Hepatocyte (in vitro differentiated cells): ENCODE data around the gene GCSH. TPM values are rescaled to one million over a fixed set of nuclear protein-coding genes. Genes with fewer than 3 reads are reported as not detected.

Experiments used
- DNase-seq: peaks from one replicate; pipeline ENCODE4 v3.0.0-alpha.2; 2016; ENCODE audit warnings: low spot score
- H2AFZ ChIP-seq: fragments of 200-600 bp; sonication (generic); 2 replicates; pipeline ENCODE4 v1.6.0; 2016; ENCODE audit warnings: antibody characterized with exemption, mild to moderate bottlenecking
- H3K27ac ChIP-seq: fragments of 200-600 bp; sonication (generic); 2 replicates; pipeline ENCODE4 v1.5.1; 2016; ENCODE audit warnings: mild to moderate bottlenecking
- H3K27me3 ChIP-seq: fragments of 200-600 bp; sonication (generic); 2 replicates; pipeline ENCODE4 v1.6.1; 2016
- H3K36me3 ChIP-seq: fragments of 200-600 bp; sonication (generic); replicated peaks from 2 replicates; pipeline ENCODE4 v1.5.1; 2016; ENCODE audit warnings: low read depth; ENCODE audit not compliant: insufficient read depth
- H3K4me1 ChIP-seq: fragments of 200-600 bp; sonication (generic); 2 replicates; pipeline ENCODE4 v1.5.1; 2016; ENCODE audit warnings: mild to moderate bottlenecking, moderate library complexity; ENCODE audit not compliant: insufficient read depth
- H3K4me2 ChIP-seq: fragments of 200-600 bp; sonication (generic); 2 replicates; pipeline ENCODE4 v1.6.0; 2016
- H3K4me3 ChIP-seq: fragments of 200-600 bp; sonication (generic); 2 replicates; pipeline ENCODE4 v1.5.1; 2016; ENCODE audit warnings: mild to moderate bottlenecking
- H3K79me2 ChIP-seq: fragments of 200-600 bp; sonication (generic); 2 replicates; pipeline ENCODE4 v1.6.0; 2017; ENCODE audit warnings: mild to moderate bottlenecking
- H3K9me2 ChIP-seq: fragments of 200-600 bp; sonication (generic); replicated peaks from 2 replicates; pipeline ENCODE4 v1.6.0; 2017; ENCODE audit warnings: mild to moderate bottlenecking; ENCODE audit not compliant: insufficient read depth
- H3K9me3 ChIP-seq: fragments of 200-600 bp; sonication (generic); 2 replicates; pipeline ENCODE4 v1.5.1; 2016; ENCODE audit warnings: low read depth, mild to moderate bottlenecking
- H4K20me1 ChIP-seq: fragments of 200-600 bp; sonication (generic); 2 replicates; pipeline ENCODE4 v1.6.0; 2016; ENCODE audit warnings: mild to moderate bottlenecking; ENCODE audit not compliant: insufficient read depth, poor library complexity, severe bottlenecking
- EZH2 ChIP-seq: fragments of 200-600 bp; sonication (generic); IDR thresholded peaks from 2 replicates; pipeline ENCODE4 v1.6.1; 2016; ENCODE audit warnings: antibody characterized with exemption, mild to moderate bottlenecking, borderline replicate concordance
- EZH2phosphoT487 ChIP-seq: fragments of 200-600 bp; sonication (generic); IDR thresholded peaks from one replicate; pipeline ENCODE4 v1.6.1; 2018; ENCODE audit warnings: antibody characterized with exemption, mild to moderate bottlenecking, low read depth, moderate library complexity; ENCODE audit not compliant: unreplicated experiment, severe bottlenecking
- WGBS: methylation state at CpG from one replicate; pipeline ENCODE4 v1.1.6; 2016; ENCODE audit warnings: low lambda C conversion rate; ENCODE audit errors: missing lambda C conversion rate; 5-methylcytosine and 5-hydroxymethylcytosine counted together
- polyA plus RNA-seq: library from polyadenylated mRNA; unstranded; fragments of >200 nt; fragmentation: Nextera tagmentation; extraction: Ambion mirVana; gene quantifications from 2 replicates; pipeline ENCODE4 v1.2.1, GENCODE V29; 2016
- total RNA-seq: library from RNA; depleted of rRNA; stranded (reverse); fragments of >200 nt; gene quantifications from 2 replicates; pipeline ENCODE4 v1.2.3, GENCODE V29; 2014
- TF ChIP-seq, protein P1 (sequence below): fragments of 200-600 bp; sonication (generic); IDR thresholded peaks from 2 replicates; pipeline ENCODE4 v1.5.1; 2016; ENCODE audit warnings: antibody characterized with exemption, mild to moderate bottlenecking; ENCODE audit not compliant: poor library complexity

GCSH gene
- total and polyA plus RNA-seq, 2 experiments from 2014 or later, result 53.6 to 83.1 TPM

DNA sequence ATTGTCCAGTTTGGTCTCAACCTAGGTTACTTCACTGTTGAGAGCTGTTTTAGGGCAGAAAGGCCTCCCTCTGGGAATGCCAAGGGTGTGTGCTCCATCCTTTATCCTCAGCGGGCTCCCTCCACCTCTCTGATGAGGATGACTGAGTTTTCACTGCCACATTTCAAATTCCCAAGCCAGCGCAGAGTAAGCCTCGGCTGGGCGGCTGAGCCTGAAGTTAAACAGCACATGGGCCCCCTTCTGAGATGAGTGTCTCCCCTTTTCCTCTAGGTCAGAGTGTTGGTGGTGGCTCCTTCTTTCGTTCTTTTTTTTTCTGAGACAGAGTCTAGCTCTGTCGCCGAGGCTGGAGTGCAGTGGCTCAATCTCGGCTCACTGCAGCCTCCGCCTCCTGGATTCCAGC lies 5.5 kb upstream of the GCSH start:
- H3K36me3 ChIP-seq, result no peaks in the 10 kb centered on the region
- TF ChIP-seq, protein P1, sequence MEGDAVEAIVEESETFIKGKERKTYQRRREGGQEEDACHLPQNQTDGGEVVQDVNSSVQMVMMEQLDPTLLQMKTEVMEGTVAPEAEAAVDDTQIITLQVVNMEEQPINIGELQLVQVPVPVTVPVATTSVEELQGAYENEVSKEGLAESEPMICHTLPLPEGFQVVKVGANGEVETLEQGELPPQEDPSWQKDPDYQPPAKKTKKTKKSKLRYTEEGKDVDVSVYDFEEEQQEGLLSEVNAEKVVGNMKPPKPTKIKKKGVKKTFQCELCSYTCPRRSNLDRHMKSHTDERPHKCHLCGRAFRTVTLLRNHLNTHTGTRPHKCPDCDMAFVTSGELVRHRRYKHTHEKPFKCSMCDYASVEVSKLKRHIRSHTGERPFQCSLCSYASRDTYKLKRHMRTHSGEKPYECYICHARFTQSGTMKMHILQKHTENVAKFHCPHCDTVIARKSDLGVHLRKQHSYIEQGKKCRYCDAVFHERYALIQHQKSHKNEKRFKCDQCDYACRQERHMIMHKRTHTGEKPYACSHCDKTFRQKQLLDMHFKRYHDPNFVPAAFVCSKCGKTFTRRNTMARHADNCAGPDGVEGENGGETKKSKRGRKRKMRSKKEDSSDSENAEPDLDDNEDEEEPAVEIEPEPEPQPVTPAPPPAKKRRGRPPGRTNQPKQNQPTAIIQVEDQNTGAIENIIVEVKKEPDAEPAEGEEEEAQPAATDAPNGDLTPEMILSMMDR, result no peak
- TF ChIP-seq EZH2 (no peak), EZH2phosphoT487 (no peak)
- WGBS, result 93% methylated on average over 9 of the region's 9 CpGs
- H2AFZ ChIP-seq, result no peak overlapping the region
- H3K4me1 ChIP-seq, result no peaks in the 10 kb centered on the region
- no peak overlapping the region for H3K4me3 ChIP-seq
- no peaks in the 10 kb centered on the region for H3K9me2 ChIP-seq
- no peak for DNase-seq
- H3K9me3 ChIP-seq, result no peaks in the 10 kb centered on the region
- H3K79me2 ChIP-seq, result no peaks in the 10 kb centered on the region
- no peaks in the 10 kb centered on the region for H4K20me1 ChIP-seq
- H3K27ac ChIP-seq, result no peak overlapping the region
- no peak overlapping the region for H3K4me2 ChIP-seq
- no peaks in the 10 kb centered on the region for H3K27me3 ChIP-seq

GRCh38 chr16:81099958-81100357 lies 3.8 kb upstream of the GCSH start:
- TF ChIP-seq EZH2 (no peak), EZH2phosphoT487 (no peak)
- TF ChIP-seq, protein P1, result no peak
- Histone ChIP-seq H3K4me1 (peaks cover 2% of the 10 kb centered on the region), H3K36me3 (no peaks in the 10 kb centered on the region), H4K20me1 (no peaks in the 10 kb centered on the region), H3K4me3 (no peak overlapping the region), H2AFZ (no peak overlapping the region), H3K9me2 (no peaks in the 10 kb centered on the region), H3K79me2 (peaks cover 2% of the 10 kb centered on the region), H3K4me2 (no peak overlapping the region), H3K27ac (no peak overlapping the region), H3K27me3 (no peaks in the 10 kb centered on the region), H3K9me3 (no peaks in the 10 kb centered on the region)
- DNase-seq, result no peak

DNA sequence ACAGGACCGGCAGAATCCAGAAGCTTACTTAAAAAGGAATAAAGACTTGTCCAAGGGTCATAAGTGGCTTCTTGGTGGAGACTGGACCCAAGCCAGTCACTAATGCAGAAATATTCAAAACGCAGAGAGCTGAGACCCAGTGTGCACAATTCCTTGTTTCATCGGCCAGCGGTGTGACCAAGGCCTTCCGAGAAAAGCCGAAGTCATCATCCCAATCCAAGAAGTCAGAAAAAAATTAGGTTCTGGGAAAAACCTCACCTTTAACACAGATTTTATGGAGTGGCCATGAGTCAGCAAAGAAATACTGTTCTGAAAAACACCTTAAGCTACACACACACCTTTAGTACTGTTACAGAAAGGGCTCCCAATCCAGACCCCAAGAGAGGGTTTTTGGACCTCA lies 1.0 kb upstream of the GCSH start:
- Histone ChIP-seq H4K20me1 (no peaks in the 10 kb centered on the region), H3K9me2 (no peaks in the 10 kb centered on the region), H3K4me2 (peak overlapping the region; percentile 63), H3K79me2 (peaks cover 25% of the 10 kb centered on the region), H3K27ac (peak overlapping the region; percentile 75), H3K4me1 (peaks cover 4% of the 10 kb centered on the region), H3K36me3 (no peaks in the 10 kb centered on the region), H2AFZ (peak overlapping the region; percentile 54), H3K9me3 (no peaks in the 10 kb centered on the region), H3K4me3 (no peak overlapping the region), H3K27me3 (no peaks in the 10 kb centered on the region)
- TF ChIP-seq EZH2phosphoT487 (no peak), EZH2 (no peak)
- TF ChIP-seq, protein P1, result no peak
- DNase-seq, result no peak
- over 99% methylated on average over 6 of the region's 6 CpGs for WGBS

DNA sequence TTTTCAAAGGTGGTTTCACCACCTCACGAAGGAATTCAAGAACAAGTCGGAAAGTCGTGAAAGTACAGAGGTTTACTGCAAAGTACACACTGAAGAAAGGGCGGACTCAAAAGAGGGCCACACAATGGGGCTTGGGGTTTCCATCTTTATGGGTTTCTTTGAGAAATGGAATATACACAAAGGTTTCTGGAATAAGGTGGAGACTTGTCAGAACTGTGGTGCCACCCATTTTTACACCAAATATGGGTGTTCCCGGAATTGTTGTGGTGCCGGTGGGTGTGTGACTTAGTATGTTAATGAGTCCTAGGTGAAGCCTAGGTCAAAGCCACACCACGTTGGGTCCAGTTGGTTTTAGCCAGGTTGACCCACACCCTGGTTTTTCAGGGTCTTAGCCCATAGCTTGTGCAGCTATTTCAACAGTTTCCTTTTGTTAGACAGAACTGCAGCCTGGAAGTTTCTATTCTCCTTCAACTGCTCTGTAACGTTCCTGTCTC lies 567 bp upstream of the GCSH start:
- 63% methylated on average over 8 of the region's 8 CpGs for WGBS
- no peak overlapping the region for H3K4me3 ChIP-seq

More for the DNA sequence above, 567 bp upstream of the GCSH start:
- Histone ChIP-seq H3K27ac (peak overlapping the region; percentile 75), H4K20me1 (no peaks in the 10 kb centered on the region), H3K9me2 (no peaks in the 10 kb centered on the region), H3K9me3 (no peaks in the 10 kb centered on the region), H3K36me3 (no peaks in the 10 kb centered on the region), H3K27me3 (no peaks in the 10 kb centered on the region), H3K4me2 (peak overlapping the region; percentile 63), H3K79me2 (peaks cover 30% of the 10 kb centered on the region), H2AFZ (peak overlapping the region; percentile 54), H3K4me1 (peaks cover 4% of the 10 kb centered on the region)
- no peak for DNase-seq
- TF ChIP-seq, protein P1, result no peak
- TF ChIP-seq EZH2phosphoT487 (no peak), EZH2 (no peak)
